ENCODE results near the gene KLC1.
A peak's percentile ranks its signal among the peaks of the same experiment; 100 is the strongest.

The KLC1 gene

DNA sequence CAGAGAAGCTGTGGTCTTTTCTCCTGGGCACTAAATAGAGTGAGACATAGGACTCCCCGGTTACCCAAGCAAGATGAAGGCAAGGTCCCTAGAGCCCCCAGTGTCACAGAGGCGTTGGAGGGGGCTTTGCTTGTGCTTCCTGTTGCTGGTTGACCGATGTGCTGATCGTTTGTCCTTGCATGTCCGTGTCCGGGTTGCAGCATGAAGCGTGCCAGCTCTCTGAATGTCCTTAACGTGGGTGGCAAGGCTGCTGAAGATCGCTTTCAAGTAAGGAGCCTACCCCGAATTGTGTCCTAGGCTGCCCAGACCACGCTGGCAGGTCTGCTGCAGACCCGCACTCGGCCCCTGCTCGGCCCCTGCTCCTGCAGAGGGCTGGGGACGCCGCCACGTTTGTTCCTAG lies 63.1 kb downstream of the KLC1 start:
- DNase-seq = no peak

GRCh38 chr14:103692871-103693270 lies 63.9 kb downstream of the KLC1 start:
- no peak for DNase-seq

GRCh38 chr14:103693515-103693914 lies 64.5 kb downstream of the KLC1 start:
- DNase-seq = no peak

- no peak for DNase-seq
Observed at GRCh38 chr14:103694572-103695026, 65.6 kb downstream of the KLC1 start.

- no peak for DNase-seq
Observed at GRCh38 chr14:103695296-103696069, 66.5 kb downstream of the KLC1 start.

- no peak for DNase-seq
Observed at GRCh38 chr14:103696070-103696402, 67.0 kb downstream of the KLC1 start.

- peak; percentile 70 for DNase-seq
Observed at GRCh38 chr14:103696466-103697071, 67.6 kb downstream of the KLC1 start.

GRCh38 chr14:103697206-103697602 lies 68.2 kb downstream of the KLC1 start:
- DNase-seq = no peak

DNA sequence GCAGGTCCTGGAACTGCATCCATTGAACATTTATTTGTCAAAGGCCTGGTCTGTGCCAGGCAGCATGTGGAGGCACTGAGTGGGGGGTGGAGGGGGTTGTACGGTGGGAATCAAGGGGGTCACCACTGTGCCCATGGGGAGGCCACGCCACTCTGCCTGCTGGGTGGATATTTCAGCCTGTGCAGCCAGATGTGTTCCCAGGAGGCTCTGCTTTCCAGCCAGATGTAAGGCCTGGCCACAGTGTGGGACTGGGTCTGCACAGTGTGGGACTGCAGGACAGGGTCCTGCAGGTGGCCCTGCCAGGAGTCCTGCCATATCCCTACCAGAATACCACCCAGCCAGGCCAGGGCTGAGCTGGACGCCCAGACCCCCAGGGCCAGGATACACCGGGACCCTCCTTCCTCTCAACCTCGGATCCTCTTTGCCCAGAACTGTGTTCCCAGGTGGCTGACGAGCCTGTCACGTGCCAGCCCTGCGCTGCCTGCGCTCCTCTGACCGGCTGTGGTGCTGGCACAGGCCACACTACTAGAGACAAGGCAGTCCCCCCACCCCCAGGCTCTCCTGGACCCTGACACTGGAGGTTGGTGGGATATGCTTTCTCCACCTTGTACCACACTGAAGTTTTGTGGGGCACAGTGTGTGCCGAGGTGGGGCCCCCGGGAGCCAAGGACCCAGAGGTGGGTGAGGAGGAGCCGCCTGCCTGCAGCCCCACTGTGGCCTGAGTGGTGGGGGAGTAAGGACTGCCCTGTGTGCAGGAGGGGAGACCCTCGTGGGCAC lies 68.8 kb downstream of the KLC1 start:
- no peak for DNase-seq

DNA sequence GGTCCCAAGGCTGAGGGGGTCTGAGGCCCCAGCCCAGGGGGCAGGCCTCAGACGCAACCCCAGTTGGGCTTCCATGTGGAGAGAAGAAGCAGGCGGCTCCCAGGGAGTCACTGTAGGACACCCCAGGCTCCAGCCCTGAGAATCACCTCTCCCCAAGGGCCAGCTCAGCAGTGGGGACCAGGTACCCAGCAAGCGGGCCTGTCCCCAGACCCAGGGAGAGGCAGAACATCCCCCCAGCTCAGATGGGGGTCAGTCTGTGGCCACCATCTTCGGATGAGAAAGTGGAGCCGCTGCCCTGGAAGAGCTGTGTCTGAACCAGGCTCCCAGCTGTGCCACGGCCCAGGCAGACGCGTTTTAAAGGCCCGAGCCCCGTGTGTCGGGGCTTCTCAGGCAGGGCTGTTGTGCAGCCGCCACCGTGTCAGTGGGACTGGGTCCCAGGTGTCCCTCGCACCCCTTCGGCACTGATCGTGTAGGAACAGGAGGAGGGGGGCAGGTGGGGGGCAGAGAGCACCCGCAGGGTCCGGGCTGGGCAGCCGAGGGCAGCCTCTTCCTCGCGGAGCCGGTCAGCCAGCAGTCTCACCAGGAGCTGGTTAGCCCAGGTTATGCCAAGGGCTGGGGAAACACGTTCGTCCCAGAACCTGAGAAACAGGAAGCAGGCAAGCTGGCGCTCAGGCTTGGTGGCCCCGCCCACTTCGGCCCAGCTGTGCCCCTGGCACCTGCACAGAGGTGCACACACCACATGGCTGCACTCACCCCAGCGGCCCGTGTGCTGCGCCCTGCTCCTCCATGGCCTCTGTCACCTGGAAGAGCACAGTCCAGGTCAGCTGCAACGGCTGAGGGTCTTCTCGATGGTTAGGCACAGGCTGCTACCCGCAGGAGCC lies 69.6 kb downstream of the KLC1 start:
- DNase-seq = peak; percentile 77

GRCh38 chr14:103699261-103699661 lies 70.2 kb downstream of the KLC1 start:
- no peak for DNase-seq

DNA sequence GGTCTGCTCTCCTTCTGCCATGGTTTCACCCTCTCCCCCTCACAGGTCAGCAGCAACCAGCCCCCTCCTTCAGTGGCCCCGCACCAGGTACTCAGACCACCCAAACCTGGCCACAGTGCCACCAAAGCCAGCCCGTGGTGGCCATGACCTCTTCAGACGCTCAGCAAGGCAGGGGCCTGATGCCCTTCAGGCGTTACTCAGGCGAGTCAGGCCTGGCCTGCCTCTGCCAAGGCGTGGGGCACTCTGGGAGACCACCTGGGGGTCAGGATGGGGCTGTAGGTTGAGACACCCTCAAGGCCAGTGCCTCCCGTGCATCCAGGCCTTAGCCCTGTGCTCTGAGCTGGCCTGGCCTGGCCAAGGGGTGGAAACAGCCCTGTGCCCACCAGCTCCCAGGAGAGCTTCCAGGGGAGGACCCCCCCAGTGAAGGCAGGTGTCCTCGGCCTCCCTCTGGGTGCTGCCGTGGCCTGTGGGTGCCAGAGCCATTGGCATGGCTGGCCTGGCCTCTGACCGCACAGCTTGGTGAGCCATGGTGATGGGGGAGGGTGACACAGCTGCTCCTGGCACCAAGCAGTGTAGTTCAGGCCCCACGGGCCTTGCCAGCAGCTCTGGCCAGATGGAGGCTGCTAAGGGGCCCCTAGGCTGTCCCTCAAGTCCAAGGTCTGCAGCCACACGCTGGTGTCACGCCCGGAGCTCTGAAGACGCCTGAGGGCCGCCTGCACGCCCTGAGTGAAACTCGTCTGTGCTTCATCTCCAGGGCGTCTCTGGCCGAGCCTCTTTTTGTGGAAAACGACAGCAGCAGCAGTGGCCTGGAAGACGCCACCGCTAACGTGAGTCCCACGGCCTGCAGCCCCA lies 71.1 kb downstream of the KLC1 start:
- no peak for DNase-seq

DNA sequence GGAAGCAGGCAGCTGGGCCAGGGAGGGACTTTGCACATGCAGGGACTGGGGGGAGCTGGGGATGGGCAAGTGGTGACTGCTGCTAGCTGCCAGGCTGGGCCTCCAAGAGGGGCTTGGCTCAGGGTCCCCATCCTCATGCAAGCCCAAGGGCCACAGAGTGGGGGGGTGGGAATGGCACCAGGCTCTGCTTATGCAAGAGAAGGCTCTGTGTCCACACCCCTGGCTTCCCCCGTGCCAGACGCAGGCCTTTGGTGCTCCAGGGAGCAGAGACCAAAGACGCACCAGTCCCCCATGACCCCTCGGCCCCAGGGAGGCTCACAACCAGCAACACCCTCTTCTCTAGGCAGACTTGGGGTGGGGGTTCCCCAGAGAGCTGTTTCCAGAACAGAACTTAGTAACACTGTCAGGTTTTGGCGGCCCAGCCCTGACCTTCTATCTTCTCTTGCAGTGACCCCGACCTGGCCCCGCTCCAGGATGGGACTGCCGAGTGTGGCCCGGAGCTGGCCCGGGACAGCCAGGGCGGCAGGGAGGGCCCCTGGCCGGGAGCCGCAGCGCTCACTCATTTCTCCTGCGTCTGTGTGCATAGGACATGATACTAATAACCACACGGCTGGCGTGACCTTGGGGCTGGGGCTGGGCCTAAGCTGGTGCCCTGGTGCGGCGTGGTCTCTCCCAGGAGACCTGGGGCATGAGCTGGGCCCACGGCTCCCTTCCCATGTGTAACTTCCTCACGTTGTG lies 71.9 kb downstream of the KLC1 start:
- DNase-seq = no peak

DNA sequence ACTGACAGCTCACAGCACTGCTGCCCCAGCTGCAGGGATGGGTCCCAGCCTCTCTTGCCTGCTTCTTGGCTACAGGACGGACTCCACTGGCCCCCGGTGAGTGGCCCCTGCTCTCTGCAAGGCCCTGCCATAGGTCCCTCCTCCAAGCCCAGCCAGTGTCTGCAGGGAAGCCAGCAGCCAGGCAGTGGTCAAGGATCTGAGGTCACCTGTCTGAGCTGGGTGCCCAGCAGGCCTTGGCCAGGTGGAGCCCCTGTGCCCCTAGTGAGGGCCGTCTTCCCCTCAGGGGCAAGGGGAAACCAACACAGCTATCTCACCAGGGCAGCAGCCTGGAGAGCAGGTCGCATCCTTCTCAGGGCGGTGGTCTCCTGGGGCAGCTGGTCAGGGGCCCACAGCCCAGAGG lies 73.1 kb downstream of the KLC1 start:
- DNase-seq = no peak

GRCh38 chr14:103702497-103703432 lies 73.8 kb downstream of the KLC1 start:
- DNase-seq = no peak

DNA sequence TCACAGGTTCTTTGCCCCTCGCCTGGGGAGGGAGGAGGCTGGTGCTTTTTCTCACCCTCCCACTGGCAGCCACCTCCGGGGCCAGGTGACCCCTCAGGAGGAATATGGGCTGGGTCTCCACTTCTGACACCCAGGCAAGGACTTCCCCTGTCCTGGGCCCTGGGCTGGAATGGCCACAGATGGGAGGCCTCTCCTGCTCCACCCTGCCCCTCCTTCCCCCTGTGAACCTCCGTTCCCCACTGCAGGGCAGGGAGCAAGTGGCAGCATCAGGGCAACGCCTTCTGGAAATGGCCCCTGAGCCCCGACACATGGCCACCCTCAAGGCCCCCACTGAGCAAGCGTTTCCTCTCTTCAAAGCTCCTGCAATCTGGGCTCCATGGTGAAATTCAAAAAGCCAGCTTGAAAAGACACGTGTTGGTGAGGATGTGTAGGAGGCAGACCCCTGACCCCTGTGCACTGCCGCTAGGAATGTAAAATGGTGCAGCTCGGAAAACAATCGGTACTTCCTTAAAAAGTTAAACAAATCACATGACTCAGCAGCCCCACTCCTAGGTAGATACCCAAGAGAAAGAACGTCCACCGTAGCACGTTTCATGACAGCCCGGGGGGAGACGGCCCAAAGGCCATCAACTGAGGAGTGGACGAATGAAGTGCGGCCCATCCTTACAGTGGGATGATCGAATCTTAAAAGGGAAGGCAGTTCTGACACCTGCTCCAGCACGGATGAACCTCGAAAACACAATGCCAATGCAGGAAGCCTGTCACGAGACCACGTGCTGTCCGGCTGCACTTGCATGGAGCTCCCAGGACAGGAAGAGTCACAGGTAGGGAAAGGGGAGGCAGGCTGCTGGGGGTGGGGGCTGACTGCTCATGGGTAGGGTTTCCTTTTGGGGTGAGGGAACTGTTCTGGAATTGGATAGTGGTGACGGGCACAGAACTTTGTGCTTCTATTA lies 74.7 kb downstream of the KLC1 start:
- DNase-seq = no peak

- DNase-seq = no peak
Observed at GRCh38 chr14:103704708-103705107, 75.7 kb downstream of the KLC1 start.

DNA sequence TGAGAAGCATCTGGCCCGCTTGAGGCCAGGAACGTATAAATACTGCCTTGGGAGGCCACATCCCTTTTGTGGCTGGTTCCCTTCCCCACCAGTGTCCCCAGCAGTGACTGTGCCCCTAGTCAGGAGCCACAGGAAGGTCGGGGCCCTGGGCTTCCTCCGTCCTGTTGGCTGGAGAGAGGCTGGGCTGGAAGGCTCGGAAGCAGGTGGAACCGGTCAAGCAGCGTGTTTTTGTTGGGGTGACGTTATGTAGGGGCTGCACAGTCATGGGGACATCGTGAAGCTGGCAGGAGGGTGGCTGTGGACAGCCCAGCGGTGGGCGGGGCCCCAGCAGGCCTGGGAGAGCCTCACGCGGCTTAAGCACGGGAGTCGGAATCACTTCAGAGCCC lies 76.1 kb downstream of the KLC1 start:
- DNase-seq = no peak

Data from NCI-H510A treated with DMSO at 0.1 percent for 48 hours (cell line).